Right ventricle myocardium inferior (tissue), 1 donor: ENCODE measurements around the gene MRC1. TPM values are rescaled to one million over a fixed set of nuclear protein-coding genes. Genes with fewer than 3 reads are reported as not detected.

ENCODE experiments used
- ATAC-seq: fragments of 200-7000 bp; cut with Tn5 transposase; one replicate; pipeline ENCODE4 v1.9.1; 2020; ENCODE audit warnings: mild to moderate bottlenecking, moderate library complexity
- DNase-seq: peaks from one replicate; pipeline ENCODE4 v3.0.0; 2021; ENCODE audit errors: missing footprints
- intact Hi-C: fragments of 100-400 bp; cut with DNase I; formaldehyde crosslinking; loops from one replicate; pipeline ENCODE4 v1.11.0; 2022
- total RNA-seq: library from RNA; stranded (reverse); fragmentation: NEBNext Ultra II Directional; extraction: Animal tissue kit (Norgen Biotek cat#: 25700); gene quantifications from one replicate; pipeline ENCODE4 v1.2.1, GENCODE V29; 2021
- donor health status: DM: no; HTN: yes; CAD: no; lungs with severe emphysema.

The MRC1 gene
- total RNA-seq, 1 donor from 2014 or later, result 38.3 TPM

DNA sequence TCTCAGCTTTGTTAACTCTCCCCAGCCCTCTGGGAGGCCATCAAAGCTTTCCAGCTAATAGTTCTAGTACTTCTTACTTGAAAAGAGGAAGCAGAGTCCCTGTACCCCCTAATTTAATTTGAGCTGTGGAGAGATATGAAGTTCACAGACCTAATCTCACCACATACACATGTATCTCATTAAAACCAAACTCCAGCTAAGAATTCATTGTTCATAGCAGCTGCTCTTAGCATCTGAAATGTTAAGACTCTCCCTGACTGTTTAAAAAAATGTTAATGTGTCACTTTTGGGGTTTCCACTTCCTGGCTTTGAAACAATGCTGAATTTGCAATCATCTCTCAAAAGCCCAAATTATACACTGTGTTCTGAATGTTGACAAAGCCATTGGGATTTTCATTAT is 16.2 kb upstream of the MRC1 start:
- intact Hi-C loops, result no loop called here
- ATAC-seq (peak; percentile 13), DNase-seq (no peak)

- intact Hi-C loops, result no loop called here
- DNase-seq (no peak), ATAC-seq (no peak)
These were observed 15.1 kb upstream of the MRC1 start for GRCh38 chr10:17793823-17794644.

DNA sequence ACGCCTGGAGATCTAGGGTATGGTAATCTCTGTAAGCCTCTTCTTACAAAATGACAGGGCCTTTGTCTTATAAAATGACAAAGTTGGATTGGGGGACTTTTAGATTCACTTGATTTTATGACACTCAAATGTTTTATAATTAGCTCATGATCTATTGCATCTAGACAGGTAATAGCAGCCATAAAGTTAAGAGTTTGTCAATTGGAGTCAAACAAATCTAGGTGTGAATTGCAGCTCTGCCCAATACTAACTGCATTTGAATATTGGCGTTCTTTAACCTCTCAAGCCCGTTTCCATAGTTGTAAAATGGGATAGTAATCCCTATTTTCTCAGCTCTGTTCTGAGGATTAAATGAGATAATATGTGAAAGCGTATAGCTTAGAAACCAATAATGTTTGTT is 14.1 kb upstream of the MRC1 start:
- ATAC-seq (no peak), DNase-seq (no peak)
- intact Hi-C loops, result no loop called here

DNA sequence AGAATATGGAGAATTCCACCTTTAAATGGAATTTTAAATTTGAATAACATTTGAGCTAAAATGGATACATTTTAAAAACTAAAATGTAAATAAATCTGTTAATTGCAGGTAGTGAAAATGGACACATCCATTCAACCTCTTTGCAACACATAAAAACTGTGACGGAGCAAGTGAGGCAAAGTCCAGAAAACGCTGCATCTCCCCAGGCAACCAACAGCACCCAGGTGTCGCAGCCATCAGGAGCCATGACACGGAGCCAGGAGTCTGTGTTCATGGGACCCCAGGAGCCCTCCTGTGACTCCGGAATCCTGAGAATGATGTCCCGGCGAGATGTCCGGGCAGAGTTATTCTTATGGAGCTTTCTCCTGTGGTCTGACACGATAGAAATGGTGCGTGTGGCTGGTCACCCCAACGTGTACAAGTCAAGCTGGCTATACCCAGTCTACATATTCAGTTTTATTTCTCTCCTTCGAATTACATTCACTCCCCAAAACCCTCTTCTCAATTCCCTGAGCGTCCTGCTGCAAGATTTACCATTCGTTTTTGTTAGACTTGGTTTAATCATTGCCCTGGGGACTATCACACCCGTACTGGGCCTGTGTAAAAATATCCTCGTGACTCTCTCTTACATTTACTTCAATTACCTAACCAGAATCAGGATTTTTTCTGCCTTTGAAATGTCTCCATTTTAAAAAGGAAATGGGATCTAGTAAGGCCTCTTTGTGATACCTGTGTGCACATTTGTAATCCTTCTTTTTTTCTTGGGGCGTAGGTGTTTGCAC is 13.1 kb upstream of the MRC1 start:
- no peak for ATAC-seq
- intact Hi-C loops, result no loop called here
- no peak for DNase-seq

DNA sequence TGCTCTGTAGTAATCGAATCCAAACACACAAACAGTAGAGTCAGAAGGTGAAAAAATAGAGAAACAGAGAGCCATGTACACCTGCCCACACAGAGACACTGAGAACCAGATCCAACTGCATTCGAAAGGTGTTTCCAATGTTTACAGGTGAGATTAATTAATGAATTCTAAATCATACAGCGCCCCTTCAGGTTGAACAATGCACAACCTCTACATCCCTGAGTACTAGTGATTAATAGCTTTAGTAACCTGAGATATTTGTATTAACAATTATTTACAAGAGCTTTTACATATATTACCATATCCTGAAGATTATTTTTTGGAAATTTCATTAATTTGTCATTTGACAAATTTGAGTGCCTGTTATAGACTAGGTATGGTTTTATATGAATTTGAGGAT is 7.6 kb upstream of the MRC1 start:
- intact Hi-C loops, result no loop called here
- no peak for DNase-seq
- no peak for ATAC-seq

- DNase-seq (no peak), ATAC-seq (no peak)
- intact Hi-C loops, result no loop called here
These were observed 6.8 kb upstream of the MRC1 start for GRCh38 chr10:17802350-17802749.

- no peak for ATAC-seq
- no peak for DNase-seq
- intact Hi-C loops, result no loop called here
These were observed 6.2 kb upstream of the MRC1 start for GRCh38 chr10:17802976-17803375.

- peak; percentile 55 for ATAC-seq
These were observed 3.8 kb upstream of the MRC1 start for GRCh38 chr10:17805330-17805729.

GRCh38 chr10:17805921-17806577 is 3.1 kb upstream of the MRC1 start:
- no peak for DNase-seq
- ATAC-seq, result peak; percentile 24
- intact Hi-C loops, result no loop called here

More at GRCh38 chr10:17805330-17805729, 3.8 kb upstream of the MRC1 start:
- intact Hi-C loops, result no loop called here
- DNase-seq, result no peak

GRCh38 chr10:17811146-17811865 is 2.2 kb downstream of the MRC1 start:
- no peak for ATAC-seq
- intact Hi-C loops, result no loop called here
- DNase-seq, result no peak

DNA sequence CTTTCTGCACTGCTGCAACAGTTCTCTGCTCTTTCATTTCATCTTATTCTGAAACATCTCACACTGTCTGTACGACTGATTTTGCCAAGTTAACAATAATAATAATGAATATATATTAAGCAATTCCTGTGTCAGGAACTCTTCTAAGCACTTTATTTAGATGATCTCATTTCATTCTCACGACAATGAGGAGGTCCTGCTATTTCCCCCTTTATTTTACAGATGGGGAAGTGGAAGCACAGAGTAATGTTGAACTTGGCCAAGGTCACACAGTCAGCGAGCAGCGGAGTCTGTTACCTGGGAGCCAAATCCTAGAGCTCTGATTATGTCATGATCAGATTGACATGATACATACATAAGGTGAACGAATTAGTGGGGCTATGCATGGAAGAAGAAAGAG is 5.8 kb downstream of the MRC1 start:
- intact Hi-C loops, result no loop called here
- DNase-seq, result no peak
- ATAC-seq, result peak; percentile 23

DNA sequence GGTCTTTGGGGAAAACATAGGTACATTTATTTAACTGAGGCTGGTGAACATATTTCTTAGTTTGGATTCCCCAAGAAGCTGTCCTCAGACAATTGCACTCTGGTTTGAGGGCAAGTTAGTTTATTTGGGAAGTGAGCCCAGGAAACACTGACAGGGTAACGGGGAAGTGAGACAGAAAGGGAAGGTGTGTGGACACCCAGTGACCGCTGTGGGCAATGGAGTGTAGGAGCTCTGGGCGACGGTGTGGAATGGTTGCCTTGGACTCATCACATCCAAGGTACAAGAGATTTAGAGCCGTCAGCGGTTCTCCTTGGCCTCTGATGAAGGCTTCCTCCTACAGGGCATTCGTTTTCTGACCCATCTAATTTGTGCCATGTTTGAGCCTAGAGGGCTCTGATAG is 7.1 kb downstream of the MRC1 start:
- DNase-seq, result no peak
- intact Hi-C loops, result no loop called here
- no peak for ATAC-seq

GRCh38 chr10:17817316-17817715 is 8.2 kb downstream of the MRC1 start:
- intact Hi-C loops, result no loop called here
- DNase-seq, result no peak
- no peak for ATAC-seq

DNA sequence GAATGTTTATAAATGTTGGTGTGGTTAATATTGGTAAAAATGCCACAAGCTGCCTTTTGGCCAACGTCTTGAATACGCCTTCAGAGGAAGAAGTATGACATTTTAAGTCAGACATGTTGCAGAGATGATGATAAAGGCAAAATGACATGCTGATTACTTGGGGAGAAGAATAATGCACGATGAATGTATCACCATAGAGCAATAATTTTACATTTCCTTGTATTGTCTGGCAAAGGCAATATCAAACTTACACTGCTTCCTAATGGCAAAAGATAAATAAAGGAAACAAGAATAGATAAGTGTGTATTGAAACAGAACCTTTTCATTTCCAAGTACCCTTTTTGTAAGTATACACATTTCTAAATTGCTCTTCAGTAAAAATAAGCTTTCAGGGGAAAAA is 8.6 kb downstream of the MRC1 start:
- ATAC-seq (no peak), DNase-seq (no peak)
- intact Hi-C loops, result no loop called here

DNA sequence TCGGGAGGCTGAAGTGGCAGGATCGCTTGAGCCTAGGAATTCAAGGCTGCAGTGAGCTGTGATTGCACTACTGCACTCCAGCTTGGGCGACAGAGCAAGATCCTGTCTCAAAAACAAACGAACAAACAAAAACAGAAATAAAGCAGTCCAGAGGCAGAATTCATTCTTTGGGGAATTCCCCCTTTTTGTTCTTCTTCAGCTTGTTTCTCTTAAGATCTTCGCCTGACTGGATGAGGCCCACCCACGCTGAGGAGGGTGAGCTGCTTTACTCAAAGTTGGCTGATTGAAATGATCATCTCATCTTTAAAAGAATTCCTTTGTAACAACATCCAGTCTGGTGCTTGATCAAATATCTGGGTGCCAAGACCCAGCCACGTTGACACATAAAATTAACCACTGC is 10.7 kb downstream of the MRC1 start:
- intact Hi-C loops, result no loop called here
- no peak for ATAC-seq
- DNase-seq, result no peak

GRCh38 chr10:17820943-17821342 is 11.8 kb downstream of the MRC1 start:
- DNase-seq (no peak), ATAC-seq (no peak)
- intact Hi-C loops, result no loop called here

DNA sequence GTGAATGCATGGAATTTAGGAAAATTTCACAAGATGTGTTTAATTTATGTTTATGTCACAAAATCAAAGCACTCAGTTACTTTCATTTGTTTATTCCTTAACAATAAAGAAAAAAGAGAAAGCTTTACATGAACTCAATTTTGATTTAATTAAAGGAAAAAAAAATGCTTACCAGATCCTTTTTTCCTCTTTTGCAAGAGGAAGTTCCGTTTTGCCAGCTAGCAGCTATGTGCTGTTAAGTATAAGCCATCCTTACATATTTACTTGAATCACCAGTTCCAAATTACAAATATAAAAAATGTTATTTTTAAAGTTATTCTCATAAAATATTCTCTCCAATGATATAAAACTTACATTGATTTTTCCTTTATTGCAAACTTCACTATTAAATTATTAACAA is 12.7 kb downstream of the MRC1 start:
- DNase-seq (no peak), ATAC-seq (no peak)
- intact Hi-C loops, result no loop called here

DNA sequence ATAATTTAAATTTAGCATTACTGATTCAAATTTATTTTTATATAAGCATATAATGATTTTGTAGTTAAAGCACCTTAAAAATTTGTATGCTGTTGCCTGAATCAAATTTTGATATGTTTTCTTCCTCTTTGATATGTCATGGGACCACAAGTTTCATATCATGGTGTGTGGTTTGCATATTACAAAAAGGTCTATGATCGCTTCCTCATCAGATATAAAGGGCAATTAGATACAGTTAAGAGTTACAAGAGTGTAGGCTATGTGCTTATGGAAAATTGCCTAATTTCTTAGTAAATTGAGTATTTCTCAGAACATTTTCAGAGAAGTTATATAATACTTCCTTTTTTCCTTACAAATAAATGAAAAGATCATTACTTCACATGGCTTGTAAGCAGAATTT is 22.2 kb downstream of the MRC1 start:
- no peak for ATAC-seq
- DNase-seq, result no peak
- intact Hi-C loops, result no loop called here

DNA sequence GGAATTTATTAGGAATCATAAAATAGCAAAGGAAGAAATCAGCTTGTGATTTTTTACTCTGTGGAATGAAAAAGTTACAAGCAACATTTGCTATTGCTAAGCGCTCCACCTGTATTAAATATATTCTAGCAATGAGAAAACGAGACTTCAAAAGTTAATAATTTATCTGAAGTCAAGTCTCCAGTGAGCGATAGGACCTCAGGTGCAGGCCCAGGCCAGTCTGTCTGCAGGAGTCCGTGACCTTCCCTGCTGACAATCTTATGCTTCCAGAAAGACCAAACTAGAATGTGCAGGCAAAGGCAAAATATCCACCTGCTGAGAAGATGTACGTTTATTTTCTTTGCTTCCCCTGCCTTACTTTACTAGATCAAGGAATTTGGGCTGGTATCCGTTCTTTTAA is 22.7 kb downstream of the MRC1 start:
- no peak for ATAC-seq
- no peak for DNase-seq
- intact Hi-C loops, result no loop called here
